ENCODE results near the gene RNASET2.

GRCh38 chr6:166970091-166970490 lies 13.7 kb upstream of the RNASET2 start:
- TF ChIP-seq EZH2 (IDR thresholded peaks at IDR 0.05; ENCODE audit: borderline replicate concordance, low read length) (no peak), CTCF (IDR thresholded peaks at IDR 0.05; ENCODE audit: low read length) (no peak)

All from OCI-LY1 (cell line).